GM19397 (cell line): ENCODE data around the gene PCSK5.
"Not testable (repeated sequence)": the region's sequence is repeated elsewhere in the genome, so short reads cannot be mapped to it uniquely, and the experiment has no call there.

ENCODE experiments used
- ATAC-seq: cut with Tn5 transposase; IDR thresholded peaks from one replicate; pipeline ENCODE4 v1.9.1; 2021; ENCODE audit warnings: mild to moderate bottlenecking, moderate library complexity; ENCODE audit not compliant: unreplicated experiment

The PCSK5 gene

DNA sequence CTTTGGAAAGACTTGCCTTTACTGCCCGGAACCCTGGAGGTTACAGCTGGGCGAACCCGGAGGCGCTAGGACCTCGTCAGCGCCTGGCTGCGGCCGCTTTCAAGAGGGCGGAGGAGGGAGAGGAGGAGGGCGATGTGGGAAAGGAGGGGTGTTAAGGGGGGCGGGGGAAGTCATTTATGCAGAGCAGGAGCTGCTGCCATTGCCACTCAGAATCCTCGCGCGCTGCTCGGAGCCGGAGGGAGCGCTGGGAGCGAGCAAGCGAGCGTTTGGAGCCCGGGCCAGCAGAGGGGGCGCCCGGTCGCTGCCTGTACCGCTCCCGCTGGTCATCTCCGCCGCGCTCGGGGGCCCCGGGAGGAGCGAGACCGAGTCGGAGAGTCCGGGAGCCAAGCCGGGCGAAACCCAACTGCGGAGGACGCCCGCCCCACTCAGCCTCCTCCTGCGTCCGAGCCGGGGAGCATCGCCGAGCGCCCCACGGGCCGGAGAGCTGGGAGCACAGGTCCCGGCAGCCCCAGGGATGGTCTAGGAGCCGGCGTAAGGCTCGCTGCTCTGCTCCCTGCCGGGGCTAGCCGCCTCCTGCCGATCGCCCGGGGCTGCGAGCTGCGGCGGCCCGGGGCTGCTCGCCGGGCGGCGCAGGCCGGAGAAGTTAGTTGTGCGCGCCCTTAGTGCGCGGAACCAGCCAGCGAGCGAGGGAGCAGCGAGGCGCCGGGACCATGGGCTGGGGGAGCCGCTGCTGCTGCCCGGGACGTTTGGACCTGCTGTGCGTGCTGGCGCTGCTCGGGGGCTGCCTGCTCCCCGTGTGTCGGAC, at the start of gene PCSK5:
Gene PCSK5 (plus strand): TSS at position 202 of the 805 bp plus-strand sequence. CDS start 509 bp downstream, at position 711.
- peak; percentile 75 for ATAC-seq

DNA sequence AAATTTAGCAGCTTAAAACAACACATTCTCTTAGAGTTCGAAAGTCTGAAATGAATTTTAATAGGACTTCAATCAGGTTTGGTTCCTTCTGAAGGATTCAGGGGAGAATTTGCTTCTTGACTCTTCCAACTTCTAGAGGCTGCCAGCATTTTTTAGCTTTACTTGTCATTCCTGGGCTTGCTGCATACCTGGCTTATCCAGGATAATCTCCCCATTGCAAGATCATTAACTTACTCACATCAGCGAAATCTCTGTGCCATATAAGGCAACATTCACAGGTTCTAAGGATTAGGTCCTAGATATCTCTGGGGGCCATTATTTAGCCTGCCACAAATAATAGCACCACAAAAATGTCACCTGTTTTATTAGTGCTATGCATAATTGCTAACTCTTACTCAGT, 46.2 kb upstream of the PCSK5 start:
- ATAC-seq: no peak

DNA sequence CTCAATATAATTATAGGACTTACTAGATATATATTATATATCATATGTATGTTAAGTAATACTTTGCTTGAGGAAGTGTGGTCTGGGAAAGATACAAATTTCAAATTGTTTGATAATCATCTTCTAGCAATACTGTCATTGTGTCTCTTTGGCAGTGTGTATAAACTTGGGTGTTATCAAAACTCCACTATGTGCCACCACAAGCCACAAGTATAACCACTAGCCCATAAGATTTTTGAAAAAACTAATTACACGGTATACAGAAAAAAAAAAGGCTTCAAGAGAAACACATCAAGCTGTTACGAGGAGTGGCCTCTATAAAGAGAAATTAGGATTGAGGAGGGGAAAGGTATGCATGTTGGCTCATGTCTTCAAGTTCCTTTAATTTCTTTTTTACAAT, 44.7 kb upstream of the PCSK5 start:
- ATAC-seq: no peak

DNA sequence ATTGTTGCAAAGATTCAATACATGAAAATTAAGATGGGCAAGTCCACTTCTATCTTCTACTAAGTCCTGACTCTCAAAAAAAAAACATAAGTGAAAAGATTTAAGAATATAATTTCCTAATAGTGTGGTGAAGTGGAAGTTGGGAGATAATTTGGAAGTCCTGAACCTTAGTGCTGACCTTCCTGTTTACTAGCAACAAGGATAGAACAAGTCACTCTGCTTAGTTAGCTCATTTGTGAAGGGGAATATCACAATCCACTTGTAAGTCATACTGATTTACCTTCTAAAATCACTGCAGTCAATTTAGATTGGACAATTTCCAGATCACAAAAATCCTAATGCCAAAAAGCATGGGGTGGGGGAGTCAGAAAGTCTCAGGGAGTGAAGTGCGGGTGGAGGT, 43.4 kb upstream of the PCSK5 start:
- ATAC-seq: no peak

DNA sequence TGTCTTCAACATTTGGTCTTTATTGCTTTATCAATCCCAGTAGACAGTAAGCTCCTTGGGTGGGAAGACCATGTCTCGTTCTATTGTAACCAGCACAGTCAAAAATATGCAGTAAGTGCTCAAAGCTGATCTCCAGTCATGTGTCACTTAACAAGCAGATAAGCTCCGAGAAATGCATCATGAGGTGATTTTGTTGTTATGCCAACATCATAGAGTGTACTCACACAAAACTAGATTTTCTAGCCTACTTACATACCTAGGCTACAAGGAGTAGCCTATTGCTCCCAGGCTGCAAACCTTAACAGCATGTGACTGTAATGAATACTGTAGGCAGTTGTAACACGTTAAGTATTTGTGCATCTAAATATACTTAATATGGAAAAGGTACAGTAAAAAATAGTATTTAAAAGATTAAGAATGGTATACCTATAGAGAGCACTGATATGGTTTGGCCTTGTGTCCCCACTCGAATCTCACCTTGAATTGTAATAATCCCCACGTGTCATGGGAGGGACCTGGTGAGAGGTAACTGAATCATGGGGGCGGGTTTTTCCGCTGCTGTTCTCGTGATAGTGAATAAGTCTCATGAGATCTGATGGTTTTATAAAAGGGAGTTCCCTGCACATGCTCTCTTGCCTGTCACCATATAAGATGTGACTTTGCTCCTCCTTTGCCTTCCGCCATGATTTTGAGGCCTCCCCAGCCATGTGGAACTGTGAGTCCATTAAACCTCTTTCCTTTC, 39.8 kb upstream of the PCSK5 start:
- no peak for ATAC-seq

DNA sequence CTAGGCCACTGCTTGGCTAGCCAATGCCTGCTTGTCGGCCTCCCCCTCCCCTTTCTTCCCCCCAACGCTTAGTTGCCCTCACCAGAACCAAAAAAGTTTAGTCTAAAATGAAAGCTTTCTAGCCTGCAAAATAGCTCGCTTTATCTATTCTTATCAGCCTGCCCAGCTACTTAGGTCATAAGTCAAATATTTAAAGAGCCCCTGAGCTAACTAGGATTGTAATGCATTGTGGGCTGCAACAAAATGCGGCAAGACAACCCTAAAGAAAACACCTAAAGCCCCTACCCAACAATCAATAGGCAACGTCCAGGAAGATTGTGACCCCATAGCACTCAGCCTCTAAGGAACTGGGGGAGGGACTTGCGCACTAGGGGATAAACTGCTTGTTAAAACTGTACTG, 38.6 kb upstream of the PCSK5 start:
- ATAC-seq: no peak

DNA sequence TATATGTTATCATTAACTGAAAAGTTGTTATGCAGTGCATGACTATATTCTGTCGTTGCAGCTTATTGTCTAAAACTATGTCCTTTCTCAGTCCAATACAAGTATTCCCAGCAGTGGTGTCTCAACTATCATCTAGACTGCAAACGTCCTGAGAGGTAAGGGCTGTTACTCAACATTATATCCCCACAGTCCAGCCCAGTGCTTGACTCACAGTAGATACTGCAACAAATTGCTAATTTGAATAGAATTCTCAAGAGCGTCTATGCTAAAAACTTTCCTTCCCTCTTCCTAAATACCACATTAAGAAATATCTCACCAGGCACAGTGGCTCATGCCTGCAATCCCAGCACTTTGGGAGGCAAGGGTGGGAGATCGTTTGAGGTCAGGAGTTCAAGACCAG, 37.7 kb upstream of the PCSK5 start:
- no peak for ATAC-seq

DNA sequence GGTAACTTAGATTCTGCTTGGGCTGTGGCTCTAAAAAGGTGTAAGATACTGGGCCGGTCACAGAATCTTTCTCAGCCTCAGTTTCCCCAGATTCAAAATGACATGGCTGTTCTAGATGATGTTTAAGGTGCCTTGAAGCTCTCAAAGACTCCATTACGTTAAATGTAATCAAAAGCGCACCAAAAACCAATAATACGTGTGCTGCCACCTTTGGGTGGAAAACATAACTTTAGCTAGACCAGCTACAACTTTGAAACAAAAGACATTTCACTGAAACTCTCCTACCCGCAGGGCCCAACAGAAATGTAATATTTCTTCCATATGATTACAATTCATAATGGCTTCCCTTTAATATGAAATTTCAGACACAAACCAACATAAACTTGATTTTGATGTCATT, 35.0 kb upstream of the PCSK5 start:
- no peak for ATAC-seq

DNA sequence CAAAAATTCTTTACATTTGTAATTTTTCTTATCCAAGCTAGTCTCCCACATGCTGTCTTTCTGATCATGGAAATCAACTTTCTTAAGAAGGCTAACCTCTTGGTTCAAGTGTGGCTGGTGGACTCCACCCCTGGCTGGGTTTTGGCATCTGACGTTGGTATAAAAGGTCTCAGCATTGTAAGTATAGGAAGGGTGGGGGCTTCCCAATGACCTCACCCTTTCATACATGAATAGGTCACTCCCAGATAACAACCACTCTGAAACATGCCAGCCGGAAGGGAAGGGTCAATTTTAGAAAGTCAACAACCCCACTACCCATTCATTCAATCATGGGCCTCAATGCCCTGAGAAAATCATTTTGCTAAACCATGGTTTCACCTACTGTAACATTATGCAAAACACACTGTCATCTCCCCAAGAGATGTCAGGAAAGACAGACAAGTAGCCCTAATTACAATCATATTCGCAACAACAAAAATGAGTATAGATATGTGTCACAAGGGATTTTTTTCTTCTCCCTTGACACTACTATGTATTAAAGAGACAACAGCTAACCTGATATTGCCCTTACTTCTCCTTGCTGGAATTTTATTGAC, 31.9 kb upstream of the PCSK5 start:
- no peak for ATAC-seq

DNA sequence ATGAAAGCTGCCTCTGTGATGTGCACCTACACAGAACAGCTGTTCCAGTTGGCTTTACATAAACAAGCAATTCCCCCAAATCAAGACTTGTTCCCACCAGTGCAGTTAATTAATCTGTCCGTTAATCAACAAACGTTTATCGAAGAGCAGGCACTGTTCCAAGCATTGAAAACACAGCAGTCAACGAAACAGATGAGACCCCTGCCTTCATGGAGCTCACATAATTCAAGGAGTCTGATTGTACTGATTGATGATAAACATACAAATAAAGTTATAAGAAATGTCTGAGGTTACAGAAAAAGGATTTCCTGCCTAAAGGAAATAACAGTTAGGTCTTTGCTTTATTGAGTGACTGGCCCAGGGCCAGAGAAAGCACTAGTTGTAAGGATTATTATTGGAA, 26.2 kb upstream of the PCSK5 start:
- ATAC-seq: no peak

DNA sequence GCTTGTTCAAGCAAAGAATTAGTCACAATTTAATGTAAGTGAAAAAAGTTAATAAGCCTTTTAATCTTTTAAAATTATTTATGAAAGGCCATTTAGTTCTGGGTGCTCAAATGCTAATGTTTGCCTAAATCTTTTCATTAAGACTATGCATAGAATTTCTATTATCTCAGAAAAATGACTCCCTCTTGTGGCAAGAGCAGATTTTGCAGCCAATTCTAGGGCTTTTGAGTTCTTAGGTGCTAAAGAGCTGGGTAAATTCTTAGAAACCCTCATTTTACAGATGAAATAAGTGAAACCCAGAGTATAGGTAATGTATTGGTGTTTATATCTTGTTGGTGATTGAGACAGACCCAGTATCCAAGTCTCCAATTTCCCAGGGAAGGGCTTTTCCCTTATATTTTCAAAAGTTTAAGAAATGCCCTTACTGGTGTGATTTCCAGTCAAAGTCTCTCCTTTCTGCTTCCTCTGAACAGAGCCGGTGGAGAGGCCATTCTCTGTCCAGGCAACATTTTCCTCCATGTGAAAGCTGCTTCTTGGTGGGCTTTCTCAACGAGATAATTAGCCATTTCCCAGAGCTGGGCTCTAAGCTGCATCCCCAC, 24.1 kb upstream of the PCSK5 start:
- ATAC-seq: no peak

DNA sequence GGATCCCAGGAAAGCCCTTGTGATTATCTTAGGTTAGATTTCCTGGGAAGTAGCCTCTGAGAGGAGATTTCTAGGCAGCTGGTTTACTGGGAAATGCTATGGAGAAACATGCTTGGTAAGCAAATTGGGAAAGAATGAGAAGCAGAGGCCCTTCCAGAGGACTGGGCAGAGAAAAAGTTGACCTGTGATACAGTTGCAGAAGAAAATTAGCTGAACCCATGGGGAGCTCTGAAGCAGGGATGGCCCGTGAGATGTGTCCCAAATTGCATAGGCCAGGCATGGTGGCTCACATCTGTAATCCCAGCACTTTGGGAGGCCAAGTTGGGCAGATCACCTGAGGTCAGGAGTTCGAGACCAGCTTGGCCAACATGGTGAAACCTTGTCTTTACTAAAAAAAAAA, 21.9 kb upstream of the PCSK5 start:
- ATAC-seq: not testable (repeated sequence)

DNA sequence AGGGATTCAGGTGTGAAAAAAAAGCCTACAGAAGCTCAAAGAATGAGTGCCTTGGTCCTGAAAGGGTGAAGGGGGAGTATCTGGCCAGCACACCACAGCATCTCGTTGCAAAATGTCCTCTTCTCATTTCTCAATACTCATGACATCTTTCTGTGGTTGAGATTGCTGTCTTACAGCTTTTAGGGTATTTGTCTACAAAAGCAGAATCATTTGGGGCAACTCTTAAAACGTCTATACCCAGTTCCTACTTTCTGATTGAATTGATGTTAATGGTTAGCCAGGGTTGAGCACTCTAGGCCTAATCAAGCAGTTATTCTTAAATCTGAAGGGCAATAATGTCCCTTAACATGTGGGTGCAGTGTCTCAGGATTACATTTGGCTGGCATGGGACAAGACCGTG, 21.2 kb upstream of the PCSK5 start:
- no peak for ATAC-seq

DNA sequence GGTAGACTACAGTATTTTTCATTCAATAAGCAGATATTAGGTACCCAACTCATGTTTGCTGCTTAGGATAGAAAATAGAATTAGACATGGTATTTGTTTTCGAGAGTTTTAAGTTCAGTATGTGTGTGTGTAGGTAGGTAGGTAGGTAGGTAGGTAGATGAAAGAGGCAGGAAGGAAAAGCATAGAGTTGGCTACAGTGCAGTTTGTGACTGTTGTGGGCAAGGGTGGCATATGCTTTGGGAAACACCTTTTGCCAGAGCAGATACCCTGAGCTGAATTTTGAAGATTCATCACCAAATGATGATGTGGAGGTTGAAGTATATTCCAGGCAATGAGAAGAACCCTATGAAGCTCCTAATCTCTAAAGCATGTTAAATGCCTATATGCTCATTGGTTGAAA, 20.0 kb upstream of the PCSK5 start:
- ATAC-seq: no peak

DNA sequence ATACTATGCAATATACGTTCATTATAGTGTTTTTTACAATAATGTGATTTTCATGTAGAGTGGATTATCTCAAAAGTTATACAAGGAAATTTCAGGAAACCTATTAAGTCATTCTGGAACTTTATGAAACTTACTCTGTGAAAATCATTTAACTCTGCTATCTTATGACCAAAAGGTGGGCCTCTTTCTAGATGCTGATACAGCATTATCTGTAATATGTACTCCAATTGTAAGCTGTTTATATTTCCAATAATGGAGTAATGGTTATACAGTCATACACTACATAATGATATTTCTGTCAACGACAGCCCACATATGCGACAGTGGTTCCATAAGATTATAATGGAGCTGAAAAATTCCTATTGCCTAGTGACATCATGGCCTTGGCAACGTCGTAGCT, 18.8 kb upstream of the PCSK5 start:
- no peak for ATAC-seq

DNA sequence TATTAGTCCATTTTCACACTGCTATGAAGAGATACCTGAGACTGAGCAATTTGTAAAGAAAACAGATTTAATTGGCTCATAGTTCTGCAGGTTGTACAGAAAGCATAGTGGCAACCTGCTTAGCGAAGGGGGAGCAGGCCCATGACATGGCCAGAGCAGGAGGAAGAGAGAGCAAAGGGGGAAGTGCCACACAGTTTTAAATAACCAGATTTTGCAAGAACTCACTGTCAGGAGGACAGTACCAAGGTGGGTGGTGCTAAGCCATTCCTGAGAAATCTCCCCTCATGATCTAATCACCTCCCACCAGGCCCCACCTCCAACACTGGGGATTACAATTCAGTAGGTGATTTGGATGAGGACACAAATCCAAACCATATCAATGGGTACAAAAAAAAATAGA, 16.8 kb upstream of the PCSK5 start:
- ATAC-seq: no peak

DNA sequence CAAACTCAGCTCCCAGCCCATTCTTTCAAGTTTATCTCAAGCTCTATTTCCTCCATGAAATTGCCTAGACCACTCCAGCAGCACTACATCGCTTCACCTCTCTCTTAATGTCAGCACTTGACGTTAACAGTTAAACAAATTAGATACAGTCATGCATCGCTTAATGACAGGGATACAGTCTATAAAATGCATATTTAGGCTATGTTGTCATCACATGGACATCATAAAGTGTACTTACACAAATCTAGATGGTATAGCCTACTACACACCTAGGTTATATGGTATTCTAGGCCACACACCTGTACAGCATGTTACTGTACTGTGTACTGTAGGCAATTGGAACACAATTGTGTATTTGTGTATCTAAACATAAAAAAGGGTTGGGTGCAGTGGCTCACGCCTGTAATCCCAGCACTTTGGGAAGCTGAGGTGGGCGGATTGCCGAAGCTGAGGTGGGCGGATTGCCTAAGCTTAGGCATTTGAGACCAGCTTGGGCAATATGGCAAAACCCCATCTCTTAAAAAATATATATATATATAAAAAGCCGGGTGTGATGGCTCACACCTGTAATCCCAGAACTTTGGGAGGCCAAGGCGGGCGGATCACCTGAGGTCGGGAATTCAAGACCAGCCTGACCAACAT, 13.4 kb upstream of the PCSK5 start:
- no peak for ATAC-seq

DNA sequence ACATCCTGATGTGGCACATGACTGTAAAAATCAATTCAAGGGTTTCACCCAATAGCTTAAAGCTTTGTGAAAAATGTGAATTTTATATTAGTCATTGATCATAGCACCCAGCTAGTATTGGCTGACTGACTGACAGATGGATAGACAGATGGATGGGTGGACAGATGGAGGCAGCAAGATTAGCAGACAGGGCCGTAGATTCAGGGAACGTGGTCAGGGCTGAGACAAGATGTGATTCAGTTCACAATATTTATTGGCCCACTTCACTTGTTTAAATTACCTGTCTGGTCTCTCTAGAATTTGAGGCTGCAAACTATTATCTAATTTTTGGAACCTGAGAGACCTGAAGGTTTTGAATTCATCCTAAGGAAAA, 12.0 kb upstream of the PCSK5 start:
- ATAC-seq: no peak

DNA sequence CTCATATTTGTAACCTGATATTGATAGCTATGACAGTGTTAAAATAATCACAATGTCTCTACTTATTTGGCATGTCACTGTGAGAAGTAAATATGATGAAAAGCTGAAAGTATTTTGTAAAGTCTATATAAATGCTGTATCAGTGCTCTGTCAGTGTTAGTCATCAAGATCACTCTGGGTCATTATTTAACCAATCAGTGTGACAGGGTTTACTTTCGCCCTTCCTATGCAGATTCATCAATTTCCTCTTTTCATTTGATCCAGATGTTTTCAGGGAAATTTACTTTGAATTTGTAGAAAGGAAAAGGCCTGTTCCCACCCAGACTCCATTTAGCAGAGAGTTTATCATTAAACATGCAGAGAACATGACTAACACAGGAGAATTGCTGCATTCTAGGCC, 9.9 kb upstream of the PCSK5 start:
- no peak for ATAC-seq

DNA sequence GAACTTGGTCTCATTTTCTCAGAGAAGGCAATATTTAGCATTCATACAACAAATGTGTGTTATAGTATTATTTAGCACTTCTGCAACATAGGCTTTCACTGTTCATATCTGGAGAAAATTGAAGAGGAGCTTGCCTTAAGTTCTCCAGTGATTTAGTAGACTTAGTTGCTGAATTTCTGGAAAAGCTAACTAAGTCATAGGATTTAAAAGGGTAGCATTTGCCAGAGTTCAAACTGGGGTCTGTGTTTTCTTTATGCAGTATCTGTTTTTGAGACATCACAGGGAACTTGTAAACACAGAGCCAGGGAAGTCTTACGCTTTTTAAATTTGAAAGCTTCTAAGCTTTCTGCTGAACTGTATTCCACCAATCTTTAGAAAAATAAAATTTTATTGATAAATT, 8.7 kb upstream of the PCSK5 start:
- no peak for ATAC-seq

DNA sequence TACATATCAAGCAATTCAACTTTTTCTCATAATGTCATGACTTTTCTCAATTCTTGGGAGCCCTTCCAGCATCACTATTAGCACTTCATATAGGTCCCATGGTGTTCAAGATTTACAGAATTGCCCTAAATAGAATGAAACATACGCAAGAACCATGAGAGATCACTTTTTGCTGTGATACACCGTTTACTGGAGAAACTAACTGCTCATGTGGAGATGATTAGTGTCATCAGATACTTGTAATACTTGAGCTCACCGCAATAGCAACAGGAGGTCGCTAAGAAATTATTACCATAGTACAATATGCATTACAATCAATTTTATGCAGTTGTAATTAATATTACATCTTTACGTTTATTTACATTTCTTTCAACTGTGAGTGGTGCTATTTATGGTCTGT, 4.8 kb upstream of the PCSK5 start:
- ATAC-seq: no peak
